HL-60 (cell line): ENCODE measurements around the gene TMIE.

Source experiments
- DNase-seq, 2 experiments: peaks; one replicate each; pipeline ENCODE4 v3.0.0-alpha.2; 2010 to 2020; ENCODE audit warnings: low read depth in 1 of 2, low spot score in 1 of 2
- H3K27ac ChIP-seq: fragments of 250-450 bp; sonication (Bioruptor Pico); replicated peaks from 2 replicates; pipeline ENCODE4 v1.5.1; 2020; ENCODE audit warnings: mild to moderate bottlenecking, moderate library complexity
- H3K27me3 ChIP-seq: fragments of 250-450 bp; sonication (Bioruptor Pico); 2 replicates; pipeline ENCODE4 v1.5.1; 2021; ENCODE audit warnings: mild to moderate bottlenecking, moderate library complexity; ENCODE audit not compliant: insufficient read depth, poor library complexity, severe bottlenecking
- H3K4me3 ChIP-seq: replicated peaks from 2 replicates; pipeline ENCODE4 v1.5.1; 2011; ENCODE audit warnings: mild to moderate bottlenecking, control low read depth, low read length; ENCODE audit not compliant: insufficient read depth
- CTCF ChIP-seq: IDR thresholded peaks from one replicate; pipeline ENCODE4 v1.5.1; 2011; ENCODE audit warnings: low read length, control low read depth, inconsistent platforms; ENCODE audit not compliant: insufficient read depth
- GABPA ChIP-seq: IDR thresholded peaks from 2 replicates; pipeline ENCODE4 v1.6.1; 2012; ENCODE audit warnings: low read depth
- POLR2AphosphoS5 ChIP-seq: IDR thresholded peaks from 2 replicates; pipeline ENCODE4 v1.6.1; 2012; ENCODE audit warnings: low read depth
- REST ChIP-seq: IDR thresholded peaks from 2 replicates; pipeline ENCODE4 v1.6.1; 2012; ENCODE audit warnings: low read depth; ENCODE audit not compliant: insufficient replicate concordance
- SPI1 ChIP-seq: IDR thresholded peaks from 2 replicates; pipeline ENCODE4 v1.6.1; 2012; ENCODE audit warnings: low read depth, mild to moderate bottlenecking, borderline replicate concordance

Gene TMIE

GRCh38 chr3:46671541-46672348 is 29.4 kb upstream of the TMIE start:
- H3K27me3 ChIP-seq: no peaks in the 10 kb centered on the region
- no peak overlapping the region for H3K4me3 ChIP-seq
- TF ChIP-seq GABPA: no peak
- no peak for TF ChIP-seq REST
- no peak for TF ChIP-seq POLR2AphosphoS5
- TF ChIP-seq SPI1: no peak
- no peak for TF ChIP-seq CTCF
- no peak overlapping the region for H3K27ac ChIP-seq
- DNase-seq: no peak

GRCh38 chr3:46672349-46672695 is 28.9 kb upstream of the TMIE start:
- Histone ChIP-seq H3K27me3 (no peaks in the 10 kb centered on the region), H3K4me3 (no peak overlapping the region), H3K27ac (no peak overlapping the region)
- no peak for DNase-seq
- no peak for TF ChIP-seq POLR2AphosphoS5
- no peak for TF ChIP-seq SPI1
- TF ChIP-seq CTCF: no peak
- TF ChIP-seq GABPA: no peak
- no peak for TF ChIP-seq REST

DNA sequence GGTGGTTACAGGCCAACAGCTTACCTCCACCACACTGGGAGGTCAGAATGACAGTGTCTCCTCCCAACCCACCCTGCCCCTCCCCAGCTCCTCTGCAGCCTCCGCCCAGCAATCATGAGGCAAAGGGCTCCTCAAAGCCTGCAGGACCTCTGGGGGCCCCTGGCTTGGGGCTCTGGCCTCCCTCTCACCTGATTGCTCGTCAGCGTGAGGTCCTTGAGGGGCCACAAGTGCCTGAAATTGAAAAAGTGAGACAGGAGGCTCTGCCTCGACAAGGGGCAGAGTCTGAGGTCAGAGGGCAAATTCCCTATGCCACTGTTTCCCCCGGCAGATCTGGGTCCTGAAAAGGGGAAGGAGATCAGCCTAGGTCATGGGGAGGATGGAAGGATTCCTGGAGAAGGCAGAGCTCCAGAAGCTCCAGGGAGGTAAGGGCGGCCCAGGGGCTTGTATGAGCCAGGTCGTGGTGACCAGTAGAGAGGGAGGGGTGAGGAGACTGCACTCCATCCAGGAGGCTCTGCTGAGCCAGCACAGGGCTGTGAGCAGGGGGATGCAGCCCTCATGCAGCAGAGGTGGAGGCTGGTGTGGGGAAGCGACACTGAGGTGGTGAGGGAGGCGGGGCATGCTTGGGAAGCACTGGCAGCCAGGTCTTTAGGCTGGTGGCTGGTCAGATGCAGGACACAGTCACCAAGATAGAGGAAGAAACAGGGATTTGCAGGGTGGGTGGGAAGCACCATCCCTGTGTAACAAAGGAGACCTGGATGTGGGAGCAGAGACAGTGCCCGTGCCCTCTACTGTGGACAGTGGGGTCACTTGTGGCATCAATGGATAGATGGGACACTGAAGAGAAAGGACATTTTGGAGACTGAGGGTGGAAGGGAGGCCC is 27.8 kb upstream of the TMIE start:
- no peak for TF ChIP-seq POLR2AphosphoS5
- DNase-seq: no peak
- H3K27me3 ChIP-seq: no peaks in the 10 kb centered on the region
- no peak overlapping the region for H3K27ac ChIP-seq
- no peak overlapping the region for H3K4me3 ChIP-seq
